ENCODE measurements around the gene KIAA0513. TPM values are rescaled to one million over a fixed set of nuclear protein-coding genes. Genes with fewer than 3 reads are reported as not detected.

The KIAA0513 gene
- total RNA-seq, 2 donors from 2014 or later, result 12.6 to 14.1 TPM

DNA sequence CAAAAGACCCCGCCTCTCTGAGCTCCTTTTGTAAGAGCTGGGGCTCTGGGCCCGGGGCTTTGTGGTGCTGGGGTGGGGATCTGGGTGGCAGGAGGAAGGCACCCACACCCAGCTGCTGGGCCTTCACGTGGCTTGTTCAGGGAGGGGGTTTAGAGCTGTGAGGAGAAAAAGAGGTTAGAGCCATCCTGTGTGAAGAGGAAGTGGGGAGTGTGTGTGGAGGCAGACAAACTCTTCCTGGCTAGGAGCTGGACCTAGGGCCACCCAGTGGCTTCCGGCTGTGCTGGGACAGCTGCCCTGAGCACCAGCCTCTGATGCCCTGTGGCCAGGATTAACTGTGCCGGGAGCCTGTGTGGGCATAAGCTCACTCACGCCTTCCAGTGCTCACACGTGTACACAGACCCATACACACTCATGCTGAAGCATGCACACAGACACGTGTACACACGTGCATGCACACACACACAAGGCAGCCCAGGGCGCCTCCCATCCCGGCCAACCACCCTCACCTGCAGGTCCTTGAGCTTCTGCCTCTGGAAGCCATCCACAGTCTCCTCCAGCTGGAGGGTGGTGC lies 77.3 kb downstream of the KIAA0513 start:
- H3K4me1 ChIP-seq, result no peaks in the 10 kb centered on the region
- H3K36me3 ChIP-seq, result no peaks in the 10 kb centered on the region
- no peaks in the 10 kb centered on the region for H3K9me3 ChIP-seq
- no peak overlapping the region for H3K4me3 ChIP-seq
- TF ChIP-seq, protein P1, sequence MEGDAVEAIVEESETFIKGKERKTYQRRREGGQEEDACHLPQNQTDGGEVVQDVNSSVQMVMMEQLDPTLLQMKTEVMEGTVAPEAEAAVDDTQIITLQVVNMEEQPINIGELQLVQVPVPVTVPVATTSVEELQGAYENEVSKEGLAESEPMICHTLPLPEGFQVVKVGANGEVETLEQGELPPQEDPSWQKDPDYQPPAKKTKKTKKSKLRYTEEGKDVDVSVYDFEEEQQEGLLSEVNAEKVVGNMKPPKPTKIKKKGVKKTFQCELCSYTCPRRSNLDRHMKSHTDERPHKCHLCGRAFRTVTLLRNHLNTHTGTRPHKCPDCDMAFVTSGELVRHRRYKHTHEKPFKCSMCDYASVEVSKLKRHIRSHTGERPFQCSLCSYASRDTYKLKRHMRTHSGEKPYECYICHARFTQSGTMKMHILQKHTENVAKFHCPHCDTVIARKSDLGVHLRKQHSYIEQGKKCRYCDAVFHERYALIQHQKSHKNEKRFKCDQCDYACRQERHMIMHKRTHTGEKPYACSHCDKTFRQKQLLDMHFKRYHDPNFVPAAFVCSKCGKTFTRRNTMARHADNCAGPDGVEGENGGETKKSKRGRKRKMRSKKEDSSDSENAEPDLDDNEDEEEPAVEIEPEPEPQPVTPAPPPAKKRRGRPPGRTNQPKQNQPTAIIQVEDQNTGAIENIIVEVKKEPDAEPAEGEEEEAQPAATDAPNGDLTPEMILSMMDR (IDR thresholded peaks at IDR 0.05), result no peak
- no peaks in the 10 kb centered on the region for H3K27me3 ChIP-seq
- DNase-seq (ENCODE audit: low spot score), result no peak
- H3K27ac ChIP-seq, result no peak overlapping the region

DNA sequence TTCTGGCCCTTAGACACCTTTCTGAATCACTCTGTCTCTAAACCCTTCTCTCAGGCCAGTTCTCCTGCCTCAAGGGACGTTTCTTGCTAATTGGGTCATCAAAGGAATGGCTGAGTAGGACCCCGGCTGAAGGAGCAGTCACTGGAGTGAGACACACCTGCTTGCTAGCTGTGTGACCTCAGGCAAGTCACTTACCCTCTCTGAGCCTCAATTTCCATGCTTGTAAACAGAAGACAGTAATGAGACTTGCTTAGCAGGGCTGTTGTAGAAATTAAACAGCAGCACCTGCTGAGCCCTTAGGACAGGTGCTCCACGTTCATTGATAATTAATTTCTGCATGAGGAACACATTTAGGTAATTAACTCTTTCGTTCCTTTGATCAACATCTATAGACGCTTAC lies 77.9 kb downstream of the KIAA0513 start:
- Histone ChIP-seq H3K36me3 (no peaks in the 10 kb centered on the region), H3K27ac (no peak overlapping the region), H3K27me3 (no peaks in the 10 kb centered on the region), H3K4me3 (no peak overlapping the region), H3K4me1 (no peaks in the 10 kb centered on the region), H3K9me3 (no peaks in the 10 kb centered on the region)
- no peak for DNase-seq (ENCODE audit: low spot score)
- TF ChIP-seq, protein P1 (IDR thresholded peaks at IDR 0.05), result no peak

DNA sequence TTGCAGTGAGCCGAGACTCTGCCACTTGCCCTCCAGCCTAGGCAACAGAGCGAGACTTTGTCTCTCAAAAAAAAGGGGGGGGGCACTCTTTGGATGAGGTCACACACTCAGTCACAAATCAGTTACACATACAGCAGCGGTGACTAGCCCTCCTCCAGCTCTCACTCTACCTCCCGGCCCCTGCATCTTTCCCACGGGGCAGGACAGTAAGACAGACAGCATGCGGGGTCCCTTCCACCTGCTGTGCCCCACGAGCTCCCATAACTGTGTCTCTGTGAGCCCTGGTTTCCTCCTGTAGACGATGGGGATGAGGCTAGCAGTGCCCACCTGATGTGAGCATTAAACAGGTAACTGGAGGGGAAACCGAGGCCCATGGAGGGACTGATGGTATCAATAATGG lies 79.5 kb downstream of the KIAA0513 start:
- Histone ChIP-seq H3K4me3 (no peak overlapping the region), H3K9me3 (no peaks in the 10 kb centered on the region), H3K27me3 (no peaks in the 10 kb centered on the region), H3K36me3 (no peaks in the 10 kb centered on the region), H3K4me1 (no peaks in the 10 kb centered on the region), H3K27ac (no peak overlapping the region)
- TF ChIP-seq, protein P1 (IDR thresholded peaks at IDR 0.05), result no peak
- DNase-seq (ENCODE audit: low spot score), result no peak

DNA sequence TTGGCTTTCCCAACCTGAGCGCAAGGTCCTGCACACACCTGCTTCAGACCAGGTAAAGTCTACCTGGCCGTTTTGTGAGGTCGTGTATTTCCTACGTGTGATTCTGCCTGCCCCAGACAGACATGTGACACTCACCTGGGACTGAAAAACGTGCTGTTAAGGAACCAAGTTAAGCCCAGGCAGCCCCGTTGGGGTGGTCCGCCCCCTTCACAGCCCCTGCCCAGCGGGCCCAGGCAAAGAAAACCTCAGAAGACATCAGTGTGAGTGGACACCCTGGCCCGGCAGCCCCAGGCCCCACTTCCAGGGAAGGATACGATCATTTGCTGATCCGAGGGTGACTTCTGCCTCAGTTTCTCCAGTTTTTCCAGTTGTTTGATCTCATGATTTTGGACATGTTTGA lies 79.9 kb downstream of the KIAA0513 start:
- no peak overlapping the region for H3K27ac ChIP-seq
- H3K27me3 ChIP-seq, result no peaks in the 10 kb centered on the region
- no peaks in the 10 kb centered on the region for H3K4me1 ChIP-seq
- DNase-seq (ENCODE audit: low spot score), result no peak
- no peak overlapping the region for H3K4me3 ChIP-seq
- H3K9me3 ChIP-seq, result no peaks in the 10 kb centered on the region
- H3K36me3 ChIP-seq, result no peaks in the 10 kb centered on the region
- TF ChIP-seq, protein P1 (IDR thresholded peaks at IDR 0.05), result no peak

DNA sequence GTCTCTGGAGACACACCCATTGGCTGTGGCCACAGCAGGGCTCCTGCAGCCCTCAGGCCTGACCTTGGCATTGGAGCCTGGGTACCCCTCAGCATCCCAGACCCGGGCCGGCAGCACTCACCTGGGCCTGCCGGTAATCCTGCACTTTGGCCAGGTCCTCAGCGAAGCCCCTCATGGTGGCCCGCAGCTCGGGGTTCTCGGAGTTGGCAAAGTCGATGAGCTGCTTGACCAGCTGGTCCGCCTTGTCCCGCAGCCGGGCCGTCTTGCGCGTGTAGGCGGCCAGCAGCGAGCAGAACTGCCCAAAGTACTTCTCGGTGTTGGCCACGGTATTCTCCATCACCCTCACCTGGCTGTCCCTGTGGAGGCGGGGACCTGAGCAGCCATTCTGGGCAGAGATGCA lies 82.5 kb downstream of the KIAA0513 start:
- no peaks in the 10 kb centered on the region for H3K9me3 ChIP-seq
- no peak for DNase-seq (ENCODE audit: low spot score)
- no peak overlapping the region for H3K27ac ChIP-seq
- peaks cover 0 to 5% of the 10 kb centered on the region in 2 donors for H3K4me1 ChIP-seq
- no peak overlapping the region for H3K4me3 ChIP-seq
- TF ChIP-seq, protein P1 (IDR thresholded peaks at IDR 0.05), result no peak
- no peaks in the 10 kb centered on the region for H3K27me3 ChIP-seq
- no peaks in the 10 kb centered on the region for H3K36me3 ChIP-seq

DNA sequence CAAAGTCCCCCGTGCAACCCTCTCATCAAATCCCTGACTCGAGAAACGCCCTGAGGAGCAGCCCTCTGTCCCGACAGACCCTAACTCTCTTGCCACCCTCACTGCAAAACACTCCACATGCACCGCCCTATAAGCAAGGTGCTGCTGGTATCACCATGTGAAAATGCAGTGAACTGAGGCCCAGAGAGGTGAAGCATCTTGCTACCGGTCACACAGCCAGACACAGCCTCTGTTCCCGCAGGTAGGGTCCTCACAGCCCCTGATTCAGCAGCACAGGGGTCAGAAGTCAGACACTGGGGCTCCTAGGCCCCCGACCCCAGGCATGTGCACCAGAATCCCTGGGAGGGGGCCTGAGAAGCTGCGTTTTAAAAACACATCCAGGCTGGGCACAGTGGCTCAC lies 83.6 kb downstream of the KIAA0513 start:
- peaks cover 0 to 9% of the 10 kb centered on the region in 2 donors for H3K4me1 ChIP-seq
- no peaks in the 10 kb centered on the region for H3K27me3 ChIP-seq
- DNase-seq (ENCODE audit: low spot score), result no peak
- H3K9me3 ChIP-seq, result no peaks in the 10 kb centered on the region
- TF ChIP-seq, protein P1 (IDR thresholded peaks at IDR 0.05), result no peak
- no peaks in the 10 kb centered on the region for H3K36me3 ChIP-seq
- no peak overlapping the region for H3K27ac ChIP-seq
- no peak overlapping the region for H3K4me3 ChIP-seq

All from right atrium auricular region (tissue), 2 donors.